HG03439 (cell line): ENCODE results near the gene WDR76.

Experiments
- ATAC-seq: cut with Tn5 transposase; IDR thresholded peaks from one replicate; pipeline ENCODE4 v1.9.1; 2021; ENCODE audit warnings: mild to moderate bottlenecking, moderate library complexity; ENCODE audit not compliant: unreplicated experiment

WDR76 gene

GRCh38 chr15:43873651-43874050 lies 46.8 kb downstream of the WDR76 start:
- ATAC-seq, result no peak

- no peak for ATAC-seq
These were observed 50.1 kb downstream of the WDR76 start for GRCh38 chr15:43876872-43877271.

- ATAC-seq, result no peak
These were observed 50.6 kb downstream of the WDR76 start for GRCh38 chr15:43877371-43877770.

- no peak for ATAC-seq
These were observed 51.6 kb downstream of the WDR76 start for GRCh38 chr15:43878446-43878845.

- no peak for ATAC-seq
These were observed 52.9 kb downstream of the WDR76 start for GRCh38 chr15:43879386-43880355.

GRCh38 chr15:43880406-43881194 lies 53.8 kb downstream of the WDR76 start:
- ATAC-seq, result no peak

- ATAC-seq, result no peak
These were observed 54.4 kb downstream of the WDR76 start for GRCh38 chr15:43881245-43881644.

- no peak for ATAC-seq
These were observed 55.1 kb downstream of the WDR76 start for GRCh38 chr15:43881944-43882343.

GRCh38 chr15:43883571-43883970 lies 56.8 kb downstream of the WDR76 start:
- no peak for ATAC-seq

- no peak for ATAC-seq
These were observed 59.8 kb downstream of the WDR76 start for GRCh38 chr15:43886558-43886957.

GRCh38 chr15:43887901-43888300 lies 61.1 kb downstream of the WDR76 start:
- no peak for ATAC-seq

- ATAC-seq, result no peak
These were observed 62.2 kb downstream of the WDR76 start for GRCh38 chr15:43889042-43889441.

- no peak for ATAC-seq
These were observed 67.2 kb downstream of the WDR76 start for GRCh38 chr15:43893956-43894355.

GRCh38 chr15:43895586-43895985 lies 68.8 kb downstream of the WDR76 start:
- no peak for ATAC-seq

GRCh38 chr15:43896543-43896942 lies 69.7 kb downstream of the WDR76 start:
- no peak for ATAC-seq

- no peak for ATAC-seq
These were observed 72.1 kb downstream of the WDR76 start for GRCh38 chr15:43898891-43899290.

GRCh38 chr15:43899928-43900327 lies 73.1 kb downstream of the WDR76 start:
- no peak for ATAC-seq

GRCh38 chr15:43900996-43901395 lies 74.2 kb downstream of the WDR76 start:
- no peak for ATAC-seq

- ATAC-seq, result no peak
These were observed 74.7 kb downstream of the WDR76 start for GRCh38 chr15:43901495-43901894.

GRCh38 chr15:43903864-43904290 lies 77.1 kb downstream of the WDR76 start:
- no peak for ATAC-seq

- no peak for ATAC-seq
These were observed 79.0 kb downstream of the WDR76 start for GRCh38 chr15:43905755-43906154.
